Measurements from ENCODE around the gene XYLT1.

Gene XYLT1

DNA sequence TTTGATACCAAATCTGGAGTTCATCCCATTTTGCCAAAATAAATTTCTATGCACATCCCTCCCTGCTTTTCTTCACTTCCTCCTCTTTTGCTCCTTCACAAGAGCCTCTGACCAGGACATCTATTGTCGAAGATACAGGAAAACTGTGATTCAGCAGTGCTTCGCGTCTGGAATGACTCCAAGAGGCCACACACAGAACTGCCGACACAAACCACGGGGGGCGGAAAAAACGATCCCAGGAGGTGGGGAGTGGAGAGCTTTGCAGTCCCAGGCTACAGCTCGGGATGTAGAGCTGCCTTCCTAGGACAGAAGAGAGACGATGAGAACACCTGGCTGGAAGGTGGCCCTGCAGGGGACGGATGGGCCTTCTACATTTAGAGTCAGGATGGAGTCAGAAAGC lies 102.8 kb downstream of the XYLT1 start:
- TF ChIP-seq, protein P1, sequence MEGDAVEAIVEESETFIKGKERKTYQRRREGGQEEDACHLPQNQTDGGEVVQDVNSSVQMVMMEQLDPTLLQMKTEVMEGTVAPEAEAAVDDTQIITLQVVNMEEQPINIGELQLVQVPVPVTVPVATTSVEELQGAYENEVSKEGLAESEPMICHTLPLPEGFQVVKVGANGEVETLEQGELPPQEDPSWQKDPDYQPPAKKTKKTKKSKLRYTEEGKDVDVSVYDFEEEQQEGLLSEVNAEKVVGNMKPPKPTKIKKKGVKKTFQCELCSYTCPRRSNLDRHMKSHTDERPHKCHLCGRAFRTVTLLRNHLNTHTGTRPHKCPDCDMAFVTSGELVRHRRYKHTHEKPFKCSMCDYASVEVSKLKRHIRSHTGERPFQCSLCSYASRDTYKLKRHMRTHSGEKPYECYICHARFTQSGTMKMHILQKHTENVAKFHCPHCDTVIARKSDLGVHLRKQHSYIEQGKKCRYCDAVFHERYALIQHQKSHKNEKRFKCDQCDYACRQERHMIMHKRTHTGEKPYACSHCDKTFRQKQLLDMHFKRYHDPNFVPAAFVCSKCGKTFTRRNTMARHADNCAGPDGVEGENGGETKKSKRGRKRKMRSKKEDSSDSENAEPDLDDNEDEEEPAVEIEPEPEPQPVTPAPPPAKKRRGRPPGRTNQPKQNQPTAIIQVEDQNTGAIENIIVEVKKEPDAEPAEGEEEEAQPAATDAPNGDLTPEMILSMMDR (IDR thresholded peaks at IDR 0.05; ENCODE audit: low read depth, low read length, missing control alignments) = no peak
- no peak overlapping the region for H3K4me3 ChIP-seq (ENCODE audit: low read depth, low read length)
- DNase-seq (ENCODE audit: low read depth) = no peak

DNA sequence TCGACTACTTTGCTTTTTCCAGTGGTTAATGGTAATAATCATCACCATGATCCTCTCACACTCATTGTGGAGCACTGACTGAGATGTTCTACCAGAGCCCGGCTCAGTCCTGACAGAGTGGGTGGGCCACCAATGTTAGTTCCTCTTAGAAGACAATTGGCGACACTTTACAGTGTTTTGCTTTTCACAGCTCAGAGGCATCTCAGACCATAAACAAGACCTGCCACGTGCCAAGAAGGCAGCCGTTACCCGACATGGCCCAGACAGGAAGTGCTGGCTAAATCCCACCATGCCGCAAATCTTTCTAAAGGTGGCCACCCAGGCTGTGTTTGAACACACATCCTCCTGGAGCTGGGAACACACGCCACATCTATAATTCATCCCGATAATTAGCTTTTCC lies 103.7 kb downstream of the XYLT1 start:
- no peak for DNase-seq (ENCODE audit: low read depth)
- TF ChIP-seq, protein P1 (IDR thresholded peaks at IDR 0.05; ENCODE audit: low read depth, low read length, missing control alignments) = no peak
- H3K4me3 ChIP-seq (ENCODE audit: low read depth, low read length) = no peak overlapping the region

DNA sequence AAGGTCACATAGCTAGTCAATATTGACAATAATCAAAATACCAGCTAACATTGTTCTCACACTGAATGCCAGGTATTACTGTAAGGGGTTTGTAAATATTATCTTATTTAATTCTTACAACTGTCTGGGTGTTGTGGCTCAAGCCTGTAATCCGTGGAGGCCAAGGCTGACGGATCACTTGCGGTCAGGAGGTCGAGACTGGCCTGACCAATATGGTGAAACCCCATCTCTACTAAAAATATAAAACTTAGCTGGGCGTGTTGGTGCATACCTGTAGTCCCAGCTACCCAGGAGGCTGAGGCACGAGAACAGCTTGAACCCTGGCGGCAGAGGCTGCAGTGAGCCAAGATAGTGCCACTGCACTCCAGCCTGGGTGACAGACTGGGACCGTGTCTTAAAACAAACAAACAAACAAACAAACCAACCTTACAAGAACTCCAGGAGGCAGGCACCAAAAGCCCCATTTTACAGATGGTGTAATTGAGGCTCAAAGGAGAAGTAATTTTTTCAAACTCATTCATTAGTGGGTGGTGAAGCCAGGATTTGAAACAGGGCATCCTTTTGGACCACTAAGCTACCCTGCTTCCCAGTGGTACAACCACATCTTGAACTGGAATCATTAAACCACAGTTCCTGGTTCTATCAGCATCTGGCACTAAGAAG lies 104.3 kb downstream of the XYLT1 start:
- TF ChIP-seq, protein P1 (IDR thresholded peaks at IDR 0.05; ENCODE audit: low read depth, low read length, missing control alignments) = no peak
- no peak for DNase-seq (ENCODE audit: low read depth)
- H3K4me3 ChIP-seq (ENCODE audit: low read depth, low read length) = no peak overlapping the region

DNA sequence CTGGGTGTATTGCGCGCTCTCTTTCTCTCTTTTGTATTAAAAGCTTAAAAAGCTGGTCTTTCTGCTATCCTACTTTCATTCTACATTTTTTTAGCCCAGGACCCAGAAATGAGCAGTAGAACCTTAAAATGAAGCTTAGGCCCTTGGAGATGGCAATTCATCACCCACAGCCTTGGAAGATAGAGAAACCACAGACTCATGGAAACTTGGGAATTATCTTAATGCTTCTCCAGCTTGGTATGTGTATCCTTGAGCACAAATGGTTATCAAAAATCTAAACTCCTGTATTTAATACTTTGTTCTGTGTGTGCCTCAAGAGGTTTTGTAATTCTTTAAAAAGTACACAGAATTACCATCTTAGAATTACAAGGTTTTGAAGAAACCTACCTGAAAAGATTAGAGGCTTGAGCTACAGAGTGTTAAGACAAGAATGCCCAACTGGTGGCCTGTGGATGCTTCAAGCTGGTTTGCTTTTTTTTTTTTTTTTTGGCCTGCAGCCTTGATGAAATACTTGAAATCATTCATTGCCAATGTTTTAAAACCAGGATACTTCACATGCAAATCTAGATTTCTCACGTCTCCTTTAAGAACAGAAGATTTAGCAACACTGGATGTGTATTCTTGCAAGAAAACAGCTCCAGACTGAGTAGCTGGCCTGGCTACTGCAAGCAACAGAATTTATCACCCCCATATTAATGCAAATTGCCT lies 105.0 kb downstream of the XYLT1 start:
- no peak for DNase-seq (ENCODE audit: low read depth)
- no peak overlapping the region for H3K4me3 ChIP-seq (ENCODE audit: low read depth, low read length)
- TF ChIP-seq, protein P1 (IDR thresholded peaks at IDR 0.05; ENCODE audit: low read depth, low read length, missing control alignments) = no peak

DNA sequence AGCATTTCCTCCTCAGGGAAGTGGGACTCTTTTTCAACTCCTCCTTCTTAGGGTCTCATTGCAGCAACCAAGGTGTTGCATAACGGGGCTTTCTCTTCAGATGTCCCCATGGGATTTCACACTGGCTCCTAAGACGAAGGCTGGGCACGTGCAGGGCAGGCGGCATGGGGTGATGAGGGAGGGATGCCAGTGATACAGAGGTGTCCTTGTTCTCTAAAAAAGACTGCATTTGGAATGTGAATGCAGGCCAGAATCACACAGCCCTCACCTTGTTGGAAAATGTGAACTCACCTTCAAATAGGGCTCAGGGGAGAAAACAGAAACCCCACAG lies 105.6 kb downstream of the XYLT1 start:
- no peak for DNase-seq (ENCODE audit: low read depth)
- TF ChIP-seq, protein P1 (IDR thresholded peaks at IDR 0.05; ENCODE audit: low read depth, low read length, missing control alignments) = no peak
- H3K4me3 ChIP-seq (ENCODE audit: low read depth, low read length) = no peak overlapping the region

DNA sequence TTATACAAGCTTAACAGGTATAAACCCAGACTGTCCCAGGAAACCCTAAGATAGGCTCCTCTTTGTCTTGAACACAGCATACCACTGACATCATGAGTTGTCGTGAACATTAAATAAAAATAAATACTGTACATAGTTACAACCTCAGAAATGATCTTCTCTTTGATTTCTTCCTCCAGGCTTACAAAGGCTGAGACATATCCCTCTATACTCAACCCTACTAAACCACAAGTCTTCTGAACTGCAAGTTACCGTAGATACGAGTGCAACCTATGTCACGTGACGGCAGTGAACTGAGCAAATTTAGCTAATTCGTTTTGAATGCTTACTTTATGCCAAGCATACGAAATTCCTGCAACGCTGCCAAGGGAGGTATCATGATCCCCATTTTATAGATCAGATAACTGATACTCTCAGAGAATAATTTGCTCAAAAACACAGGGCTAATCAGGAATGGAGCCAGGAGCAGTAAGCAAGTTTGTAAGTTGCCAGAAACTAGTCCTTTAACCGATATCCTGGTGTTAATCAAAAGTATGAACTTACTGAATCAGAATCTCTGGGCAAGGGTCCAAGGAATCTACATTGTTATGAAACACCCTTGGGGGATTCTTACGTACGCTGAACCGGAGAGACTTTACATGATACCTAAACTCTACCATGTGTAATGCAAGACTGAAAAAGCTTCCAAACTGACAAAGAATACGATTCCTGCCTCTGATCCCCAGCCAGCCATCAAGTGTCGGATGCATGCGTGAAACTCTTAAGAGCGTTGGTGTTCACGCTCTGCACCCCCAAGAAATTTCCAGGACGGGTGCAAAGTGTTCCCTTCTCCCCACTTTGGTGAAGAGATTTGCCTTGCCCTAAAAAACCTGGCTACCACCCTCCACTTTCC lies 106.2 kb downstream of the XYLT1 start:
- H3K4me3 ChIP-seq (ENCODE audit: low read depth, low read length) = no peak overlapping the region
- DNase-seq (ENCODE audit: low read depth) = no peak
- TF ChIP-seq, protein P1 (IDR thresholded peaks at IDR 0.05; ENCODE audit: low read depth, low read length, missing control alignments) = no peak
